Muscle layer of colon (tissue), 2 donors: ENCODE data around the gene SH2D3A.
"Not testable (repeated sequence)": the region's sequence is repeated elsewhere in the genome, so short reads cannot be mapped to it uniquely, and the experiment has no call there.

Experiments used
- H3K27ac ChIP-seq: one replicate; pipeline ENCODE4 v1.7.0; 2013; ENCODE audit warnings: low read depth, mild to moderate bottlenecking, low read length, moderate library complexity
- H3K27me3 ChIP-seq, 2 donors: one replicate each; pipeline ENCODE4 v1.7.0; 2013; ENCODE audit warnings: low read length in 2 of 2, mild to moderate bottlenecking in 2 of 2; ENCODE audit not compliant: insufficient read depth in 2 of 2, control insufficient read depth in 1 of 2
- H3K36me3 ChIP-seq: one replicate; pipeline ENCODE4 v1.7.0; 2013; ENCODE audit warnings: mild to moderate bottlenecking, low read length; ENCODE audit not compliant: insufficient read depth
- H3K4me1 ChIP-seq: one replicate; pipeline ENCODE4 v1.7.0; 2013; ENCODE audit warnings: mild to moderate bottlenecking, low read length; ENCODE audit not compliant: insufficient read depth
- H3K4me3 ChIP-seq, 2 donors: one replicate each; pipeline ENCODE4 v1.7.0; 2013; ENCODE audit warnings: low read length in 2 of 2, low read depth in 1 of 2, mild to moderate bottlenecking in 1 of 2, moderate library complexity in 1 of 2
- H3K9ac ChIP-seq: one replicate; pipeline ENCODE4 v1.7.0; 2013; ENCODE audit warnings: low read length
- H3K9me3 ChIP-seq: one replicate; pipeline ENCODE4 v1.7.0; 2013; ENCODE audit warnings: mild to moderate bottlenecking, low read length
- donor health status: abdominal sarcoma.
- donor health status: Adenocarcinoma of cecum.

The SH2D3A gene

GRCh38 chr19:6714749-6715555 is 52.3 kb downstream of the SH2D3A start:
- H3K27ac ChIP-seq = no peak overlapping the region
- H3K9me3 ChIP-seq = no peaks in the 10 kb centered on the region
- H3K4me1 ChIP-seq = no peaks in the 10 kb centered on the region
- H3K9ac ChIP-seq = no peak overlapping the region
- peaks cover 0 to 15% of the 10 kb centered on the region in 2 donors for H3K27me3 ChIP-seq
- H3K4me3 ChIP-seq = no peak overlapping the region
- peaks cover 7% of the 10 kb centered on the region for H3K36me3 ChIP-seq

- Histone ChIP-seq H3K9ac (no peak overlapping the region), H3K4me3 (no peak overlapping the region), H3K36me3 (peaks cover 7% of the 10 kb centered on the region), H3K9me3 (no peaks in the 10 kb centered on the region), H3K4me1 (no peaks in the 10 kb centered on the region), H3K27me3 (peaks cover 0 to 20% of the 10 kb centered on the region in 2 donors), H3K27ac (no peak overlapping the region)
Observed at GRCh38 chr19:6713773-6714692, 53.2 kb downstream of the SH2D3A start.

- Histone ChIP-seq H3K36me3 (peaks cover 7% of the 10 kb centered on the region), H3K9me3 (no peaks in the 10 kb centered on the region), H3K4me1 (no peaks in the 10 kb centered on the region), H3K27ac (no peak overlapping the region), H3K4me3 (no peak overlapping the region), H3K27me3 (peaks cover 0 to 20% of the 10 kb centered on the region in 2 donors), H3K9ac (no peak overlapping the region)
Observed at GRCh38 chr19:6712692-6713670, 54.3 kb downstream of the SH2D3A start.

- no peak overlapping the region for H3K27ac ChIP-seq
- H3K27me3 ChIP-seq = peaks cover 0 to 20% of the 10 kb centered on the region in 2 donors
- H3K9ac ChIP-seq = no peak overlapping the region
- no peaks in the 10 kb centered on the region for H3K4me1 ChIP-seq
- H3K4me3 ChIP-seq = no peak overlapping the region
- H3K9me3 ChIP-seq = no peaks in the 10 kb centered on the region
- H3K36me3 ChIP-seq = peaks cover 1% of the 10 kb centered on the region
Observed at GRCh38 chr19:6712231-6712630, 55.0 kb downstream of the SH2D3A start.

- Histone ChIP-seq H3K9ac (no peak overlapping the region), H3K9me3 (no peaks in the 10 kb centered on the region), H3K36me3 (no peaks in the 10 kb centered on the region), H3K27me3 (peaks cover 0 to 22% of the 10 kb centered on the region in 2 donors), H3K27ac (no peak overlapping the region), H3K4me1 (no peaks in the 10 kb centered on the region), H3K4me3 (no peak overlapping the region)
Observed at GRCh38 chr19:6711605-6712004, 55.6 kb downstream of the SH2D3A start.

- H3K4me1 ChIP-seq = no peaks in the 10 kb centered on the region
- peaks cover 0 to 24% of the 10 kb centered on the region in 2 donors for H3K27me3 ChIP-seq
- no peaks in the 10 kb centered on the region for H3K36me3 ChIP-seq
- H3K4me3 ChIP-seq = no peak overlapping the region
- no peak overlapping the region for H3K9ac ChIP-seq
- H3K9me3 ChIP-seq = no peaks in the 10 kb centered on the region
- no peak overlapping the region for H3K27ac ChIP-seq
Observed at GRCh38 chr19:6711078-6711361, 56.2 kb downstream of the SH2D3A start.

GRCh38 chr19:6710273-6711077 is 56.8 kb downstream of the SH2D3A start:
- H3K4me1 ChIP-seq = no peaks in the 10 kb centered on the region
- H3K27me3 ChIP-seq = peaks cover 0 to 24% of the 10 kb centered on the region in 2 donors
- no peaks in the 10 kb centered on the region for H3K36me3 ChIP-seq
- H3K9me3 ChIP-seq = no peaks in the 10 kb centered on the region
- H3K27ac ChIP-seq = no peak overlapping the region
- no peak overlapping the region for H3K4me3 ChIP-seq
- no peak overlapping the region for H3K9ac ChIP-seq

GRCh38 chr19:6709549-6709948 is 57.7 kb downstream of the SH2D3A start:
- Histone ChIP-seq H3K27ac (no peak overlapping the region), H3K27me3 (peaks cover 0 to 24% of the 10 kb centered on the region in 2 donors), H3K9me3 (no peaks in the 10 kb centered on the region), H3K36me3 (no peaks in the 10 kb centered on the region), H3K4me1 (no peaks in the 10 kb centered on the region), H3K4me3 (no peak overlapping the region), H3K9ac (no peak overlapping the region)

GRCh38 chr19:6708913-6709312 is 58.3 kb downstream of the SH2D3A start:
- not testable (repeated sequence) for H3K9ac ChIP-seq, H3K36me3 ChIP-seq, H3K4me3 ChIP-seq, H3K27ac ChIP-seq, H3K9me3 ChIP-seq, H3K4me1 ChIP-seq
- H3K27me3 ChIP-seq = peaks cover 0 to 24% of the 10 kb centered on the region in 2 donors

- no peak overlapping the region for H3K9ac ChIP-seq
- no peak overlapping the region for H3K4me3 ChIP-seq
- no peaks in the 10 kb centered on the region for H3K36me3 ChIP-seq
- no peaks in the 10 kb centered on the region for H3K9me3 ChIP-seq
- H3K27me3 ChIP-seq = peaks cover 0 to 24% of the 10 kb centered on the region in 2 donors
- H3K27ac ChIP-seq = no peak overlapping the region
- no peaks in the 10 kb centered on the region for H3K4me1 ChIP-seq
Observed at GRCh38 chr19:6708346-6708745, 58.9 kb downstream of the SH2D3A start.
